Progenitor cell of endocrine pancreas (in vitro differentiated cells): ENCODE results near the gene SUN1. TPM values are rescaled to one million over a fixed set of nuclear protein-coding genes. Genes with fewer than 3 reads are reported as not detected.
"Not testable (repeated sequence)": the region's sequence is repeated elsewhere in the genome, so short reads cannot be mapped to it uniquely, and the experiment has no call there.

ENCODE experiments used
- DNase-seq: peaks from one replicate; pipeline ENCODE4 v3.0.0; 2021; ENCODE audit warnings: low spot score; ENCODE audit not compliant: unreplicated experiment
- H3K27ac Mint-ChIP-seq: 2 replicates; pipeline ENCODE4 v1.8.0; 2021; ENCODE audit warnings: mild to moderate bottlenecking, moderate library complexity, mixed read lengths
- H3K27me3 Mint-ChIP-seq: 2 replicates; pipeline ENCODE4 v1.8.0; 2021; ENCODE audit warnings: mixed read lengths
- H3K36me3 Mint-ChIP-seq: 2 replicates; pipeline ENCODE4 v1.8.0; 2022; ENCODE audit warnings: mixed read lengths; ENCODE audit not compliant: insufficient read depth
- H3K4me1 Mint-ChIP-seq: 2 replicates; pipeline ENCODE4 v1.8.0; 2021; ENCODE audit warnings: low read depth, mixed read lengths
- H3K4me3 Mint-ChIP-seq: 2 replicates; pipeline ENCODE4 v1.8.0; 2021; ENCODE audit warnings: low read depth, mild to moderate bottlenecking, moderate library complexity, mixed read lengths
- H3K9me3 Mint-ChIP-seq: 2 replicates; pipeline ENCODE4 v1.8.0; 2021; ENCODE audit warnings: low read depth, mixed read lengths
- CTCF ChIP-seq: fragments of 200-600 bp; sonication (generic); IDR thresholded peaks from one replicate; pipeline ENCODE4 v1.5.0; 2021; ENCODE audit warnings: antibody characterized with exemption, mild to moderate bottlenecking; ENCODE audit not compliant: unreplicated experiment
- total RNA-seq: library from RNA; stranded (reverse); gene quantifications from 2 replicates; pipeline ENCODE4 v1.2.1, GENCODE V29; 2021

Gene SUN1
- total RNA-seq, 1 donor from 2014 or later, result 152 TPM

GRCh38 chr7:794671-795329 is 37.5 kb upstream of the SUN1 start:
- Mint-ChIP-seq H3K27ac (no peak overlapping the region), H3K27me3 (no peaks in the 10 kb centered on the region), H3K4me1 (no peaks in the 10 kb centered on the region), H3K36me3 (peaks cover 28% of the 10 kb centered on the region), H3K4me3 (no peak overlapping the region), H3K9me3 (no peaks in the 10 kb centered on the region)
- TF ChIP-seq CTCF, result no peak
- no peak for DNase-seq

- not testable (repeated sequence) for H3K4me3 Mint-ChIP-seq, H3K9me3 Mint-ChIP-seq, H3K27ac Mint-ChIP-seq, DNase-seq, H3K27me3 Mint-ChIP-seq, H3K4me1 Mint-ChIP-seq
- H3K36me3 Mint-ChIP-seq, result peaks cover 24% of the 10 kb centered on the region
Observed at GRCh38 chr7:796434-797169, 35.7 kb upstream of the SUN1 start.

GRCh38 chr7:798921-799470 is 33.3 kb upstream of the SUN1 start:
- H3K36me3 Mint-ChIP-seq, result peaks cover 24% of the 10 kb centered on the region
- H3K4me1 Mint-ChIP-seq, result peaks cover 3% of the 10 kb centered on the region
- no peaks in the 10 kb centered on the region for H3K9me3 Mint-ChIP-seq
- no peak for DNase-seq
- no peak for TF ChIP-seq CTCF
- no peaks in the 10 kb centered on the region for H3K27me3 Mint-ChIP-seq
- H3K4me3 Mint-ChIP-seq, result no peak overlapping the region
- H3K27ac Mint-ChIP-seq, result no peak overlapping the region

GRCh38 chr7:800692-801091 is 31.6 kb upstream of the SUN1 start:
- Mint-ChIP-seq H3K4me3 (no peak overlapping the region), H3K4me1 (peaks cover 3% of the 10 kb centered on the region), H3K9me3 (no peaks in the 10 kb centered on the region), H3K27me3 (no peaks in the 10 kb centered on the region), H3K36me3 (peaks cover 19% of the 10 kb centered on the region), H3K27ac (no peak overlapping the region)
- no peak for TF ChIP-seq CTCF
- DNase-seq, result no peak

GRCh38 chr7:801351-801750 is 30.9 kb upstream of the SUN1 start:
- H3K27me3 Mint-ChIP-seq, H3K27ac Mint-ChIP-seq, H3K4me3 Mint-ChIP-seq, H3K4me1 Mint-ChIP-seq, DNase-seq, H3K9me3 Mint-ChIP-seq: not testable (repeated sequence)
- H3K36me3 Mint-ChIP-seq, result peaks cover 17% of the 10 kb centered on the region

- H3K9me3 Mint-ChIP-seq, result no peaks in the 10 kb centered on the region
- H3K27ac Mint-ChIP-seq, result no peak overlapping the region
- no peak for TF ChIP-seq CTCF
- DNase-seq, result no peak
- peaks cover 3% of the 10 kb centered on the region for H3K4me1 Mint-ChIP-seq
- no peaks in the 10 kb centered on the region for H3K27me3 Mint-ChIP-seq
- H3K36me3 Mint-ChIP-seq, result peaks cover 16% of the 10 kb centered on the region
- no peak overlapping the region for H3K4me3 Mint-ChIP-seq
Observed at GRCh38 chr7:801940-802381, 30.3 kb upstream of the SUN1 start.
